ENCODE measurements around the gene KLK15.

KLK15 gene

DNA sequence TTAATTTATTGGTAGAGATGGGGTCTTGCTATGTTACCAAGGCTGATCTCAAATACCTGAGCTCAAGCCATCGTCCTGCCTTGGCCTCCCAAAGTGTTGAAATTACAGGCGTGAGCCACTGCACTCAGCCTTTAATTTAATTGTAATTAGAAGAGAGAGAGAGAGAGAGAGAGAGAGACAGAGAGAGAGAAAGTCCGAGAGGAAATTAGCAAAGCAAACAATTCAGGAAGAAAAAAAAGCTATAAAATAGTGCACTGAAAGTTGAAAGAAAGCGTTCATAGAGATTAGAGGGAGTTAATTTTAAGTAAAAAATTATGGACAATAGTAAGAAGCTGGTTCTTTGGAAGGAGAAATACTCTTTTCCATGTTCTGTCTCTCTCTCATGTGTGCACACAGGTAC lies 56.1 kb downstream of the KLK15 start:
- DNase-seq (ENCODE audit: low read depth in 1 of 2, low spot score in 1 of 2): no peak

- no peak for DNase-seq (ENCODE audit: low read depth in 1 of 2, low spot score in 1 of 2)
These were observed 57.2 kb downstream of the KLK15 start for GRCh38 chr19:50776131-50776530.
